ENCODE results near the gene PREB. TPM values are rescaled to one million over a fixed set of nuclear protein-coding genes. Genes with fewer than 3 reads are reported as not detected.
A peak's percentile ranks its signal among the peaks of the same experiment; 100 is the strongest.

PREB gene
- total RNA-seq, 4 donors from 2014 or later = 60.7 to 76.5 (median 65.7) TPM

DNA sequence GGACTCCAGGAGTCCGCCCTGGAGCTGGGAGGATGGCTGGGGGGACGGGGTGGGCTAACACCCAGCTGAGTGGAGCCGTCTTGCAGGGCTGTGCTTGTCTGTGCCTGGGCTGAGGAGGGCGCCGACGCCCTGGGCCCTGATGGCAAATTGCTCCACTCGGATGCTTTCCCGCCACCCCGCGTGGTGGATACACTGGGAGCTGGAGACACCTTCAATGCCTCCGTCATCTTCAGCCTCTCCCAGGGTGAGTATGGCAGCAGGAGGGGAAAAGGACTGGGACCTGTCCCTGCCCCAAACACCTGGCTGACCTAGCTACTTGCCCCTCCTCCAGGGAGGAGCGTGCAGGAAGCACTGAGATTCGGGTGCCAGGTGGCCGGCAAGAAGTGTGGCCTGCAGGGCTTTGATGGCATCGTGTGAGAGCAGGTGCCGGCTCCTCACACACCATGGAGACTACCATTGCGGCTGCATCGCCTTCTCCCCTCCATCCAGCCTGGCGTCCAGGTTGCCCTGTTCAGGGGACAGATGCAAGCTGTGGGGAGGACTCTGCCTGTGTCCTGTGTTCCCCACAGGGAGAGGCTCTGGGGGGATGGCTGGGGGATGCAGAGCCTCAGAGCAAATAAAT lies 35.0 kb downstream of the PREB start:
- ATAC-seq (ENCODE audit: low FRiP score) (no peak), DNase-seq (ENCODE audit: low spot score) (no peak)
- TF ChIP-seq CTCF (IDR thresholded peaks at IDR 0.05) = no peak

DNA sequence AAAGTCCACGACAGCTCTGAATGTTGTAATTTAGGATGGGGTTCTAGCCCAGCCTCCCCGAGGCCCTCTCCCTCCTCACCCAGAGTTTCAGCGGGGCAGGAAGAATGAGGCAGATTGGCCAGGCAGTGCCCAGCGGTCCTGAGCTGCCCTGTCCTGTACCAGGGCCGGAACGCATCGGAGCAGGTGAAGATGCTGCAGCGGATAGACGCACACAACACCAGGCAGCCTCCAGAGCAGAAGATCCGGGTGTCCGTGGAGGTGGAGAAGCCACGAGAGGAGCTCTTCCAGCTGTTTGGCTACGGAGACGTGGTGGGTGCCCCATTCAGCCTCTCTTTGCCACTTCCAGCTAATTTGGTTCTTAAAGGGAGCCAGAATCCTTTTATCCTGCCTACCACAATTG lies 37.1 kb downstream of the PREB start:
- TF ChIP-seq CTCF (IDR thresholded peaks at IDR 0.05) = no peak
- ATAC-seq (ENCODE audit: low FRiP score) (no peak), DNase-seq (ENCODE audit: low spot score) (no peak)

GRCh38 chr2:27096748-27097297 lies 37.6 kb downstream of the PREB start:
- no peak for TF ChIP-seq CTCF (IDR thresholded peaks at IDR 0.05)
- no peak for DNase-seq (ENCODE audit: low spot score)
- no peak for ATAC-seq (ENCODE audit: low FRiP score)

DNA sequence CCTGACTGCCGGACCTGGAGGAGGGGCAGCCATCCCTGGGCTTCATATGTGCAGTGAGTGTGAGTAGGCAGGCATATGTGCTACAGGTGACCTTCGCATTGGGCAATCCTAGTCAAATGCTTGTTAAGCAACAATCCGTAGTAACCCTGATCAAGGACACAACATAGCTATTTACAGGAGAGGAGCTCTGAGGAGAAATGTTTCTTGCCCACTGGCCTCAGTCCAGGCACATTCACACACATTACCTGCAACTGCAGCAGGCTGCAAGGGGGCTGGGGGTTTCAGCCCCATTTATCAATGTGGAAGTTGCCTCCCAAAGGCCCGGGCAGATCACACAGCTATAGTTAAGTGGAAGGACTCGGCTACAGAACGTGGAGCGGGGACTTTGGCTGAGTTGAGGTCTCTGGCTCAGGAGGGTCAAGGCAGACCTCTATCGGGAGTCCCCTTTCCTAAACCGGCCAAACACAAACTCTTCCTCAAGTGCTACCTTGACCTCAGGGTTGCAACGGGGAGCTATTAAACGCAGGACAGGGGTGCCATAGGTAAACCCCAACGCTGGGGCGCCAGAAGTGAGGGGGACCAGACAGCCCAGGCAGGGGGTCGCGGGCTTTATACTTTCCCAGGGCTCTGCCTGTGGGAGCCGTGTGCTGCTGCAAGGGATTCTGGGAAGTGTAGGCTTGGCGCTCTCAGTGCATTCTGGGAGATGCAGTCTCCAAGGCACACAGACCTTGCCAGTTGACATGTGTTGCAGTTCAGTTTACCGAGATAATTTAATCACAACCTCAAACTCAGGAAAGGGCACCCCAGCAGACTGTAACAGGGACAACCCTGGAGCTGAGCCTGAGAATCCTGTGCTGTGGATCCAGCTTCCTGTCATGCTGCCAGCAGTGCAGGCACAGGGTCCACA lies 38.4 kb downstream of the PREB start:
- ATAC-seq (ENCODE audit: low FRiP score) (peak; percentile 70), DNase-seq (ENCODE audit: low spot score) (no peak)
- TF ChIP-seq CTCF (IDR thresholded peaks at IDR 0.05) = no peak

DNA sequence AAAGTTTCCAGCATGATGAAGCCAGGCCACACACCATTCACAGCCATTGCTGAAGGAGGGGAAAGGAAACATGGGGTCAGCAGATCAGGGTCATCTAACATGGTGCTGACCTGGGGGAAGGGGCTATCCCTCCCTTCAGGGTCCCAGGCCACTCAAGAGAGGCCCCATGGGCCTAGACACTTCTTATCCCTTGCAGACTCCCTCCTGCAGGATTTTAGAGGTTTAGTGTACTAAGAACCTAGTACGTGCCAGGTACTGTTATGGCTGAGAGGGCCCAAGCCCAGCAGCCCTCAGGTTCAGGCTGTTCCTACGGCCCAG lies 39.0 kb downstream of the PREB start:
- TF ChIP-seq CTCF (IDR thresholded peaks at IDR 0.05) = no peak
- DNase-seq (ENCODE audit: low spot score) = no peak
- ATAC-seq (ENCODE audit: low FRiP score) = no peak

GRCh38 chr2:27094353-27094984 lies 40.0 kb downstream of the PREB start:
- no peak for TF ChIP-seq CTCF (IDR thresholded peaks at IDR 0.05)
- ATAC-seq (ENCODE audit: low FRiP score) = no peak
- DNase-seq (ENCODE audit: low spot score) = no peak
